NCI-H226 (cell line): ENCODE results near the gene FAR1.
"Not testable (repeated sequence)": the region's sequence is repeated elsewhere in the genome, so short reads cannot be mapped to it uniquely, and the experiment has no call there.

Experiments used
- DNase-seq: peaks from one replicate; pipeline ENCODE4 v3.0.0-alpha.2; 2015

FAR1 gene, protein sequence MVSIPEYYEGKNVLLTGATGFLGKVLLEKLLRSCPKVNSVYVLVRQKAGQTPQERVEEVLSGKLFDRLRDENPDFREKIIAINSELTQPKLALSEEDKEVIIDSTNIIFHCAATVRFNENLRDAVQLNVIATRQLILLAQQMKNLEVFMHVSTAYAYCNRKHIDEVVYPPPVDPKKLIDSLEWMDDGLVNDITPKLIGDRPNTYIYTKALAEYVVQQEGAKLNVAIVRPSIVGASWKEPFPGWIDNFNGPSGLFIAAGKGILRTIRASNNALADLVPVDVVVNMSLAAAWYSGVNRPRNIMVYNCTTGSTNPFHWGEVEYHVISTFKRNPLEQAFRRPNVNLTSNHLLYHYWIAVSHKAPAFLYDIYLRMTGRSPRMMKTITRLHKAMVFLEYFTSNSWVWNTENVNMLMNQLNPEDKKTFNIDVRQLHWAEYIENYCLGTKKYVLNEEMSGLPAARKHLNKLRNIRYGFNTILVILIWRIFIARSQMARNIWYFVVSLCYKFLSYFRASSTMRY

GRCh38 chr11:13668102-13668956 is at the start of gene FAR1:
Gene FAR1, plus strand, starts transcription at chr11:13668668. Its CDS starts 26,098 bp downstream, at chr11:13694766.
- DNase-seq, result peak; percentile 100

DNA sequence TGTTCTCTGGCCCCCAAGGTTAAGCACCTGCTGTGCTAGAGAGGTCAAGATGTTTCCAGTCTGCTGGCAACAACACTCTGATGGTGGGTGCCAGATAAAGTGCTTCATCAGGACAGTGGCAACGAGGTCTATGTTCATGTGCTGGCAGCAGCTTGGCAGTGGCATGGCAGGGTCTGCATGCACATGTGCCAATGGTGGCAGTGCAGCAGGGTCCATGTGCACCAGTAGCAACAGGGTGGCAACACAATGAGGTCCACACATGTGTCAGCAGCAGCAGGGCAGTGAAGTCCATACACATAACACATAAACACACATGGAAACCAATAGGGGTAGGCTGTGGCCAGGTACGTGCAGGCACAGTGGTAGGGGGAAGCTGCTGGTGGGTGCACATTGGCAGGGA is 48.4 kb upstream of the FAR1 start:
- no peak for DNase-seq

GRCh38 chr11:13626818-13627217 is 41.6 kb upstream of the FAR1 start:
- not testable (repeated sequence) for DNase-seq

GRCh38 chr11:13628634-13629033 is 39.8 kb upstream of the FAR1 start:
- not testable (repeated sequence) for DNase-seq

- no peak for DNase-seq
Observed at GRCh38 chr11:13629779-13630178, 38.7 kb upstream of the FAR1 start.

- DNase-seq, result no peak
Observed at GRCh38 chr11:13635290-13635689, 33.2 kb upstream of the FAR1 start.

DNA sequence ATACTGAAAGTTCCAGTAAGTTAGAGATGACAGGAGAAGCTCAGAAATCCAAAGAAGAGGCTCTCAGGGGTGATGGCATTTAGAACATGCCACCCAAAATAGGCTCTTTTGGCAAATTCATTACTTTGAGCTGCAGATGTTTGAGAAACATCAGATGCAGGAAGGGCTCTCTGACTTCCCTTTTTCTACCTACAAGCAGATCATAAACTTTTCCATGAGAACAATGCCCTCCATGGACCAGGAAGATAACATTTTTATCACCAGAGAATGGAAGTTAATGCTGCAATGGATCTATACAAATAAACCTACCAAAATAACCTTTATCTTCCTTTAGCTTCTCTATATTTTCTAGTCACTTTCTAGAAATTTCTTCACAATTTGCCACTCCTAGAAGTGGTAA is 32.7 kb upstream of the FAR1 start:
- no peak for DNase-seq

DNA sequence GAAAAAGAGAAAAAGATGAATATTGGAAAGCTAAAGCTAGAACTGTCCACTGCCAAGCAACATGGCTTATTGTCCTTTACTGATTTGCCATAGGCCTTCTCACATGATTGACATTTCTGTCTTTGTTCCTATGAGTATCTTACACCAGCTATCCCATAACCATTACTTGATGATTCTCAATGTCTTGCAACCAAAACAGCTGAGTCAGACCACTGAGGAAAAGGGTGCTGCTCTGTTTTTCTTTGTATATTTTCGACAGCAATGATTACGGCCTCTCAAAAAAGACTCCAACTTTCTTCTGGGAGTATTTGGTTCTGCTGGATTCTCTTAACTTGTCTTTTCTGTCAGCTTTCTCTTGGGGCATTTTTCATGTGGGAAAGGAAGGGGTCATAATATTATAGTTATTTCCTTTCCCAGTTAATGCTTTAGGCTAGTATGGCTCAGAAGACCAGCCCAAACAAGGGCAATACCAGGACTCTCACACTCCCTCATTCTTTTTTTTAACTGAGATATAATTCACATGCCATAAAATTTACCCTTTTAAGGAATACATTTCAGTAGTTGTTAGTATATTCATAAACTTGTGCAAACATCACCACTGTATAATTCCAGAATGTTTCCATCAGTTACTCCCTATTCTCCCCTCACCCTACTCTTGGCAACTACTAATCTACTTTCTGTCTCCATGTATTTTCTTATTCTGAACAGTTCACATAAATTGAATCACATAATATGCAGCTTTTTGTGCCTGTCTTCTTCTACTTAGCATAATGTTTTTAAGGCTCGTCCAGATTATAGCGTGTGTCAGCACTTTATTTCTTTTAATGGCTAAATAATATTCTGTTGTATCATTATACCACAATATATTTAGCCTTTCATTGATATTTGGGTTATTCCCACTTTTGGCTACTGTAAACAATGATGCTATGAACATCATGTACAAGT is 31.1 kb upstream of the FAR1 start:
- no peak for DNase-seq

GRCh38 chr11:13638422-13638821 is 30.0 kb upstream of the FAR1 start:
- no peak for DNase-seq

DNA sequence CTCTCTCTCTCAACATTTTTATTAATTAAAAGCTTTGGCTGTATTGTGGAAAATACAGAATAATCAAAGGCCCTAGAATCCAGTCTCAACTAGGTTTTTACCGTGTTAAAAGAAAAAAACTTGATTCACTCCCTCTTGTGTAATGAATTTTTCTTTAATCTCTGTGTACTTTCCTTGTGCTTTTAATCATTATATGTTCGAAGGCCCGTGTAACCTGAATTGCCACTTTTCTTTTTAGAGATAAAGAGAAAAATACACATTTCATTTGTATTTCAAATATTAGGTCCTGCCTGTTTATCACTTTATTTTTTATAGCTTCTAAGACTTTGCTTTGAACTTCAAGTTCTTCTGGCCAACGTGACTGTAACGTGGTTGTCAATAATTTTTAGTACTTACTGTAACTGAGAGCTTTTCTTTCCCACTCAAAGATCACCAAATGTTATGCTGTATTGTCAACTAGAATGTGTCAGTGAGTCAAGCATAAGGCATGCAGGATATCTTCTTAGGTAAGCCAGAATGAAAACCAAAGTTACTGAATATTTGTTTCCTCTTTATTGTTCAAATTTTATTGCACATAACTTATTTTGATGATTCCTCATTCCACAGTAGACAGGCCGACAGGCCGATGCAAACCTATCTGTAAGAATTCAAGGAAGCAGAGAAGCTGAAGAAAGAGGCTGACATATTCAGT is 23.3 kb upstream of the FAR1 start:
- DNase-seq, result no peak

DNA sequence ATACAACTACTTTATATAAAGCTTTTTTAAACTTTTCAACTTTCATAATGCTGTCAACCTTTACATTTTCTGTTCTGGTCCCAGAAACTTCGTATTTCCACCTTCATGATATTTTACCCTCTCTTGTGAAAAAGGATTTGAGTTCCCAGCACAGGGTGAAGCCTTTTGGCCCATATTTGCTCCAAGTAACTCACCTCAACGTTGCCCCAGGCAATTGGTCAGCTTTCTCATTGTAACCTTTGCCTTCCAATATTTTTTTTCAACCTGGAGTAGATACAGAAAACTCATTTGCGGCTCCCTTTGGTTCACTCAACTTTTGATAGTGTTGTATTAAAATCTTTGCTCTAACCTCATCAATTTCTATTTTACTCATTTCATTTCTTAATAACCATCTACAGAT is 21.1 kb upstream of the FAR1 start:
- DNase-seq, result no peak

DNA sequence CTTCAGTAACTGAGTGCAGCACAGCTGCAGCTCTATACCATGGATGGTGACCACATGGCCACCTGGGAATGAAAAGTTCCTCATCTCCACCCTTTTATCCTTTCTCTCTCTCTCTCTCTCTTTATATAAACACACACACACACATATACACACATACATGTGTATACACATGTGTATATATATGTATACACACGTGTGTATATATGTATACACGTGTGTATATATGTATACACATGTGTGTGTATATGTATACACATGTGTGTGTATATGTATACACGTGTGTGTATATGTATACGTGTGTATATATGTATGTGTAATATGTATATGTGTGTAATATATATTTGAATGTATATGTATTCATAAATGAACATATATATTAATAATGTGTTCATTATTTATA is 18.8 kb upstream of the FAR1 start:
- no peak for DNase-seq

DNA sequence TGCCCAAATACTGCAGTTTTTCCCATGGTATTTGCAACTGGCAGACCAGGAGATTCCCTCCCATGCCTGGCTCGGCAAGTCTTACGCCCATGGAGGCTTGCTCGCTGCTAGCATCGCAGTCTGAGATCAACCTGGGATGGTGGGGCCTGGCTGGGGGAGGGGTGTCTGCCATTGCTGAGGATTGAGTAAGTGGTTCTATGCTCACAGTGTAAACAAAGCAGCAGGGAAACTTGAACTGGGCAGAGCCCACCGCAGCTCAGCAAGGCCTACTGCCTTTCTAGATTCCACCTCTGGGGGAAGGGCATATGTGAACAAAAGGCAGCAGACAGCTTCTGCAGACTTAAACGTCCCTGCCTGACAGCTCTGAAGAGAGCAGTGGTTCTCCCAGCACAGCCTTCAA is 17.0 kb upstream of the FAR1 start:
- not testable (repeated sequence) for DNase-seq

- no peak for DNase-seq
Observed at GRCh38 chr11:13661074-13661623, 7.3 kb upstream of the FAR1 start.

DNA sequence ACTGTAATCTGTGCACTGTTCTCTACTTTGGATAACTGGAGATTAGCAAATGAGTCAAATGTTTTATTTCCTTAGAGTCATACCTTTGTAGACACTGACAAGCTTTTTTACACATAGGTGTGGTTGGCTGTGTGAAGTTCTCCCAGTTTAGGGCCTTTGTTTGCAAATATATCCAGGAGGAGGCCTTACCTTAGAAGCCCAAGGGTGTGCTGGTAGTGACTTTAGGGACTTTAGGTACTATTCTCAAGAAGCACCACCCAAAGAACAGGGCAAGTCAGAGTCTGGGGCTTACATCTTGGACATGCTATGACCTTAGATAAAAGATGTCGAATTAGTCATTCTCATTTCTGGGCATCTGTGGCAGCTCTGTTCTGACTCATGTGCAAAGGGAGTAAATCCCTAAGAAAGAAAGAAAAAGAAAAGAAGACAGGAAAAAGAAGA is 4.8 kb upstream of the FAR1 start:
- peak; percentile 70 for DNase-seq

DNA sequence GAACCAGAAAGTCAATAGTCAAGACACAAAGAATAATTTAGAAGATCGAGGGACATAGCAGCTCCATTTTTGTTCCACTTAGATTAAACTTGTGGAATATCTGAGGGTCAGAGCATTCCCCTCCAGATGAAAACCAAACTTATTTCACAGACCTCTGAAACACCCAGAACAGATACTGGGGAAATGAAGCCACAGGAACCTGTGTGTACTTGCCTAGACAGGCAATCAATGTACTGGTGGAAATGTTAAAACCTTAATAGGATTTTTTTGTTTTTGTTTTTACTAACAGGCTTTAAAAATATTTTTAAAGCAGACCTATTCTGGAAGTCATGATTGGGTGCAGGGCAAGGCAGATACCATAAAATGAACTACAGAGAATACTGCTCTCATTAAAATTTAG is 4.1 kb upstream of the FAR1 start:
- DNase-seq, result no peak

- DNase-seq, result no peak
Observed at GRCh38 chr11:13666708-13667107, 1.8 kb upstream of the FAR1 start.

DNA sequence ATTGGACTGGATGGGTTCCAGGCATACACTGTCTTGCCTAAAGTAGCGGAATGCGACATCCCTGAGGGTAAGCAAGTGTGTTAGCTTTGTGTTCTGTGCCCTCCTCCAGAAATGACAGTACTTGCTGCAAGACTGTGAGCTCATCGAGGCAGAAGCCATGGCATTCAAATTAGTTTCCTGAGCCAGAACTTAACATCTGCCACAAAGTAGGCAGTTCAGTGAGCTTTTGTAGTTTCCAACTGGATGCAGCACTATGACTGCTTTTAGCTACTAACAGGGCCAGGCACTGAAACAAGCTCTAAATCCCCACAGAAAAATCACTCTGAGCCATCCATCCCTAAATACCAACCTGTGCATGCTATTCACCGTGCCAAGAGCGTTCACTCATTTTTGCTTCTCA is 1.2 kb upstream of the FAR1 start:
- no peak for DNase-seq

DNA sequence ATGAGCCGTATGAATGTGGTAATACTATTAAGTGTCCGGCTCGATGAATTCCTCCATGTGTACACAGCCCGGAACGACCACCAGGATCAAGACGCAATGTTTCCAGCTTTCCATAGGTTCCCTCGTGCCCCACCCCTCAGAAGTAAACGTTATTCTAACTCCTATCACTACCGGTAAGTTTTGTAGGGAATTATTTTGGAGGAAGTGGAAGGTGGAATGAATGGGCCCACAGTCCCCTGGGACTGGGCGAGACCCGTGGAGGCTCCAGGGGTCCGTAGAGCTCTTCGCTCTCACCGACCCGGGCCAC is 720 bp upstream of the FAR1 start:
- DNase-seq, result no peak

- DNase-seq, result peak; percentile 2
Observed at GRCh38 chr11:13668957-13669521, 571 bp downstream of the FAR1 start.
